ENCODE results near the gene SSMEM1. TPM values are rescaled to one million over a fixed set of nuclear protein-coding genes. Genes with fewer than 3 reads are reported as not detected.

Gene SSMEM1
- total RNA-seq, 2 experiments from 2014 or later = not detected

DNA sequence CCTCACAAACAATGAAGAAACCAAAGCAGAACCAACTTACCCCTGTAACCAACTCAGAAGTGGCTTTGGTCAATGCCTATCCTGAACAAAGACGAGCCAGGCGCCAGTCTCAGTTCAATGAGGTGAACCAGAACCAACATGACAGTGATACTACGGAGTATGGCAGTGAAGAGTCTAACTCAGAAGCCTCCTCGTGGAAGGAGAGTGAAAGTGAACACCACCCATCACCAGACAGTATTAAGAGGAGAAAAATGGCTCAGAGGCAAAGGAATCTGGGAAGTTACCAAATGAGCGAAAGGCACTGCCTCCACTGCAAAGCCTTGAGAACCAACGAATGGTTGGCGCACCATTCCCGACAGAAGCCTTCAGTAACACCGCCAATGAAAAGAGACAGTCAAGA lies 8.4 kb downstream of the SSMEM1 start:
- CTCF ChIA-PET (ENCODE audit: unreplicated experiment) = interaction anchor here (0.5 kb wide), 1 partner anchor 14 kb away, joined by 3 read pairs; no protein-coding TSS in a partner anchor
- no peak overlapping the region for H3K27ac ChIP-seq (ENCODE audit: low read depth, low read length, poor library complexity, severe bottlenecking)
- intact Hi-C loops (cut with micrococcal nuclease; ENCODE audit: unreplicated experiment) = no loop called here
- DNase-seq (ENCODE audit: low spot score) = no peak
- no peaks in the 10 kb centered on the region for H4K20me1 ChIP-seq (ENCODE audit: insufficient read depth, low read length)
- no TSS peak for BruUV-seq (replicated peaks)
- no peak overlapping the region for H3K4me2 ChIP-seq (ENCODE audit: low read length)
- H3K9me2 ChIP-seq (ENCODE audit: insufficient read depth, low read length) = no peaks in the 10 kb centered on the region
- no peak overlapping the region for H3K4me3 ChIP-seq (ENCODE audit: low read depth, low read length, poor library complexity, severe bottlenecking)
- no peaks in the 10 kb centered on the region for H3K79me2 ChIP-seq (ENCODE audit: insufficient read depth, low read depth, low read length)
- TF ChIP-seq, protein P1, sequence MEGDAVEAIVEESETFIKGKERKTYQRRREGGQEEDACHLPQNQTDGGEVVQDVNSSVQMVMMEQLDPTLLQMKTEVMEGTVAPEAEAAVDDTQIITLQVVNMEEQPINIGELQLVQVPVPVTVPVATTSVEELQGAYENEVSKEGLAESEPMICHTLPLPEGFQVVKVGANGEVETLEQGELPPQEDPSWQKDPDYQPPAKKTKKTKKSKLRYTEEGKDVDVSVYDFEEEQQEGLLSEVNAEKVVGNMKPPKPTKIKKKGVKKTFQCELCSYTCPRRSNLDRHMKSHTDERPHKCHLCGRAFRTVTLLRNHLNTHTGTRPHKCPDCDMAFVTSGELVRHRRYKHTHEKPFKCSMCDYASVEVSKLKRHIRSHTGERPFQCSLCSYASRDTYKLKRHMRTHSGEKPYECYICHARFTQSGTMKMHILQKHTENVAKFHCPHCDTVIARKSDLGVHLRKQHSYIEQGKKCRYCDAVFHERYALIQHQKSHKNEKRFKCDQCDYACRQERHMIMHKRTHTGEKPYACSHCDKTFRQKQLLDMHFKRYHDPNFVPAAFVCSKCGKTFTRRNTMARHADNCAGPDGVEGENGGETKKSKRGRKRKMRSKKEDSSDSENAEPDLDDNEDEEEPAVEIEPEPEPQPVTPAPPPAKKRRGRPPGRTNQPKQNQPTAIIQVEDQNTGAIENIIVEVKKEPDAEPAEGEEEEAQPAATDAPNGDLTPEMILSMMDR (conservative IDR thresholded peaks at IDR 0.05; ENCODE audit: low read length) = no peak
- no peak for TF ChIP-seq EZH2phosphoT487 (IDR thresholded peaks at IDR 0.05; ENCODE audit: borderline replicate concordance, low read depth, low read length)
- POLR2A ChIA-PET = interaction anchor here (0.6 to 1.9 kb wide), 2 partner anchors 10 to 123 kb away, joined by 3 to 8 read pairs; partner anchors contain the start of gene TMEM209
- no peaks in the 10 kb centered on the region for H3K9me3 ChIP-seq (ENCODE audit: low read length)
- no peaks in the 10 kb centered on the region for H3K36me3 ChIP-seq (ENCODE audit: insufficient read depth, low read length)
- no peak overlapping the region for H2AFZ ChIP-seq (ENCODE audit: low read length)
- H3K4me1 ChIP-seq (ENCODE audit: insufficient read depth, low read length, poor library complexity, severe bottlenecking) = no peaks in the 10 kb centered on the region

DNA sequence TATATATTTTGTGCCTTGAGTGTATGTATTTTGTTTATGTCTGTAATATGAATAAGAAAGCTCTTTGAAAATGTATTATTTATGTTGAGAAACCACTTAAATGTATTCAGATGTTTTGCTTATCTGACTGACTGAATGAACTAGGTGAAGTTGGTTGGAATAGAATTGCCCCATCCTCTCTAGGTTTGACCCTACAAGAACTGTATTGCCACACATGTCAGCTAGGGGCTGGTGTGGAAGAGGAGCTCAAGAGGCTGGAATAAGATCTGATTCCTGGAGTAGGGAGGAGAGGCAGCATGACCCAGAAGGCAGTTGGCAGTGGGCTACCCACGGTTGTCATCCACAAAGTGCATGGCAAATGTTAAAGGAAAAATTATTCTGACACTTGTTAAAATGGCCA lies 9.1 kb downstream of the SSMEM1 start:
- Histone ChIP-seq H3K4me1 (ENCODE audit: insufficient read depth, low read length, poor library complexity, severe bottlenecking) (no peaks in the 10 kb centered on the region), H3K79me2 (ENCODE audit: insufficient read depth, low read depth, low read length) (no peaks in the 10 kb centered on the region), H3K9me2 (ENCODE audit: insufficient read depth, low read length) (no peaks in the 10 kb centered on the region), H3K9me3 (ENCODE audit: low read length) (no peaks in the 10 kb centered on the region), H4K20me1 (ENCODE audit: insufficient read depth, low read length) (no peaks in the 10 kb centered on the region), H3K27ac (ENCODE audit: low read depth, low read length, poor library complexity, severe bottlenecking) (no peak overlapping the region), H2AFZ (ENCODE audit: low read length) (no peak overlapping the region), H3K4me3 (ENCODE audit: low read depth, low read length, poor library complexity, severe bottlenecking) (no peak overlapping the region), H3K4me2 (ENCODE audit: low read length) (no peak overlapping the region), H3K36me3 (ENCODE audit: insufficient read depth, low read length) (no peaks in the 10 kb centered on the region)
- no TSS peak for BruUV-seq (replicated peaks)
- DNase-seq (ENCODE audit: low spot score) = no peak
- TF ChIP-seq, protein P1 (conservative IDR thresholded peaks at IDR 0.05; ENCODE audit: low read length) = no peak
- no peak for TF ChIP-seq EZH2phosphoT487 (IDR thresholded peaks at IDR 0.05; ENCODE audit: borderline replicate concordance, low read depth, low read length)
- ChIA-PET CTCF (ENCODE audit: unreplicated experiment) (no interaction called here), POLR2A (interaction anchor here (0.6 to 1.9 kb wide), 5 partner anchors 11 to 1428 kb away, joined by 3 to 8 read pairs (median 3); partner anchors contain the start of gene TMEM209)
- intact Hi-C loops (cut with micrococcal nuclease; ENCODE audit: unreplicated experiment) = no loop called here

DNA sequence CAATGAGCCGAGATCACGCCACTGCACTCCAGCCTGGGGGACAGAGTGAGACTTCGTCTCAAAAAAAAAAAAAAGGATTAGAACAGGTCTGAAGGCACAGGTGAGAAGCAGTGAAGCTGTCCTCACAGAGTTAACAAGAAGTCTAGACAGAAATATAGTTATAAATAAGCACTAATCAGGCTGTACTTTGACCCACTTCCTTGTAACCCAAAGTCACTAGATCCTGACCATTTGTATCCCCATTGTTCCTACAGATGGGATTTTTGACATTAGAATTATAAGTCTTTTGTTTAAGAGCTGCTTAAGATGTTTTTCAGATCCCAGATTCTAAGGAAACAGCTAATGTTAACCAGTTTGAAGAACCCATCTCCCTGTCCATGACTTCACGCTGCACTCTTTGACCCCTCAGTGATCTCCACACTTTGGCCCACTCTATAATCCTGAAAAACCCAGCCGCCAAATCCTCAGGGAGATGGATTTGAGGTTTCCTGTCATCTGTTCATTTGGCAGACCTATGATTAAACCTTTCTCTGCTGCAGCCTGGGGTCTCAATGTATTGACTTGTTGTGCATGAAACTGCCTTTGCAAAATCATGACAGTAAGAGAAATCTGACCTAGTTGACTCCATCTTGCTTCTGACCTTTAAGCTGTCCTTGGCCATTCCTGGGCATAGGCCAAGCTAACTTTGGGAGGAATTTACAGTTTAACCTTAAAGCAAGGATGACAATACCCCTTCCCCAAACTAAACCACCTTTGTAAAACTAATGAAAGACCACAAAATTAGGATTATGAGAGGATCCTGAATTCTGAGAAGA lies 11.4 kb downstream of the SSMEM1 start:
- TF ChIP-seq EZH2phosphoT487 (IDR thresholded peaks at IDR 0.05; ENCODE audit: borderline replicate concordance, low read depth, low read length) = no peak
- TF ChIP-seq, protein P1 (conservative IDR thresholded peaks at IDR 0.05; ENCODE audit: low read length) = no peak
- CTCF ChIA-PET (ENCODE audit: unreplicated experiment) = no interaction called here
- no peaks in the 10 kb centered on the region for H3K4me1 ChIP-seq (ENCODE audit: insufficient read depth, low read length, poor library complexity, severe bottlenecking)
- H3K36me3 ChIP-seq (ENCODE audit: insufficient read depth, low read length) = no peaks in the 10 kb centered on the region
- no peaks in the 10 kb centered on the region for H3K9me3 ChIP-seq (ENCODE audit: low read length)
- H3K9me2 ChIP-seq (ENCODE audit: insufficient read depth, low read length) = no peaks in the 10 kb centered on the region
- POLR2A ChIA-PET = interaction anchor here (0.9 to 2.1 kb wide), 2 partner anchors 14 to 647 kb away, joined by 3 to 6 read pairs; partner anchors contain the start of gene TMEM209
- H3K4me3 ChIP-seq (ENCODE audit: low read depth, low read length, poor library complexity, severe bottlenecking) = no peak overlapping the region
- no peak overlapping the region for H3K27ac ChIP-seq (ENCODE audit: low read depth, low read length, poor library complexity, severe bottlenecking)
- H2AFZ ChIP-seq (ENCODE audit: low read length) = no peak overlapping the region
- intact Hi-C loops (cut with micrococcal nuclease; ENCODE audit: unreplicated experiment) = no loop called here
- no peak overlapping the region for H3K4me2 ChIP-seq (ENCODE audit: low read length)
- no peaks in the 10 kb centered on the region for H3K79me2 ChIP-seq (ENCODE audit: insufficient read depth, low read depth, low read length)
- no TSS peak for BruUV-seq (replicated peaks)
- H4K20me1 ChIP-seq (ENCODE audit: insufficient read depth, low read length) = no peaks in the 10 kb centered on the region
- DNase-seq (ENCODE audit: low spot score) = no peak
